A549 (cell line): Measurements from ENCODE around the gene MEOX1.

ENCODE experiments used
- BHLHE40 ChIP-seq: IDR thresholded peaks from 2 replicates; pipeline ENCODE4 v1.6.1; 2012; ENCODE audit warnings: low read depth, low read length, inconsistent platforms
- CTCF ChIP-seq: fragments of >200 bp; sonication (Bioruptor Twin); formaldehyde crosslinking; IDR thresholded peaks from 3 replicates; pipeline ENCODE4 v1.5.1; 2016
- HOXA7 ChIP-seq: fragments of 250-450 bp; sonication (Bioruptor Pico); IDR thresholded peaks from 2 replicates; pipeline ENCODE4 v1.5.0; 2020; ENCODE audit warnings: mild to moderate bottlenecking, moderate library complexity
- MAX ChIP-seq: IDR thresholded peaks from 2 replicates; pipeline ENCODE4 v1.6.1; 2012
- RCOR1 ChIP-seq: fragments of 150-350 bp; IDR thresholded peaks from 2 replicates; pipeline ENCODE4 v1.6.1; 2014; ENCODE audit warnings: antibody characterized with exemption, low read length, low read depth
- SREBF2 ChIP-seq: fragments of 450-650 bp; IDR thresholded peaks from 2 replicates; pipeline ENCODE4 v1.6.1; 2014; ENCODE audit warnings: mild to moderate bottlenecking, moderate library complexity
- ZC3H11A ChIP-seq: fragments of 450-650 bp; IDR thresholded peaks from 2 replicates; pipeline ENCODE4 v1.6.1; 2014; ENCODE audit warnings: antibody characterized with exemption, mild to moderate bottlenecking

GRCh38 chr17:43673516-43674323 is 12.0 kb upstream of the MEOX1 start:
- TF ChIP-seq CTCF (peak; percentile 99), HOXA7 (CRISPR knock-in tag) (no peak), BHLHE40 (no peak), RCOR1 (no peak), ZC3H11A (no peak), MAX (no peak), SREBF2 (no peak)
